Choroid plexus epithelial cell (primary cell): ENCODE data around the gene CNTRL.
A peak's percentile ranks its signal among the peaks of the same experiment; 100 is the strongest.

Experiments used
- DNase-seq: peaks from one replicate; pipeline ENCODE4 v3.0.0-alpha.2; 2010; ENCODE audit warnings: low read depth
- H3K4me3 ChIP-seq: 2 replicates; pipeline ENCODE4 v1.5.1; 2011; ENCODE audit warnings: low read depth, mild to moderate bottlenecking, control low read depth, low read length, moderate library complexity
- CTCF ChIP-seq: conservative IDR thresholded peaks from 2 replicates; pipeline ENCODE4 v1.5.1; 2011; ENCODE audit warnings: low read depth, mild to moderate bottlenecking, control low read depth, inconsistent platforms, low read length, moderate library complexity

CNTRL gene

GRCh38 chr9:121143771-121144170 is 69.0 kb downstream of the CNTRL start:
- no peak overlapping the region for H3K4me3 ChIP-seq
- DNase-seq, result no peak
- no peak for TF ChIP-seq CTCF

- H3K4me3 ChIP-seq, result no peak overlapping the region
- DNase-seq, result no peak
- no peak for TF ChIP-seq CTCF
Measured at GRCh38 chr9:121144482-121144881, 69.7 kb downstream of the CNTRL start.

- no peak overlapping the region for H3K4me3 ChIP-seq
- no peak for TF ChIP-seq CTCF
- no peak for DNase-seq
Measured at GRCh38 chr9:121150188-121150587, 75.4 kb downstream of the CNTRL start.

- TF ChIP-seq CTCF, result no peak
- no peak for DNase-seq
- H3K4me3 ChIP-seq, result no peak overlapping the region
Measured at GRCh38 chr9:121153642-121154041, 78.9 kb downstream of the CNTRL start.

- DNase-seq, result peak; percentile 23
- no peak overlapping the region for H3K4me3 ChIP-seq
- TF ChIP-seq CTCF, result no peak
Measured at GRCh38 chr9:121154782-121155181, 80.0 kb downstream of the CNTRL start.

- DNase-seq, result peak; percentile 83
- no peak for TF ChIP-seq CTCF
- H3K4me3 ChIP-seq, result no peak overlapping the region
Measured at GRCh38 chr9:121156263-121156731, 81.5 kb downstream of the CNTRL start.

GRCh38 chr9:121157939-121158338 is 83.2 kb downstream of the CNTRL start:
- TF ChIP-seq CTCF, result no peak
- no peak overlapping the region for H3K4me3 ChIP-seq
- DNase-seq, result no peak
